GM19035 (cell line): ENCODE data around the gene CTRL.

Experiments
- ATAC-seq: cut with Tn5 transposase; IDR thresholded peaks from one replicate; pipeline ENCODE4 v1.9.1; 2021; ENCODE audit not compliant: unreplicated experiment

The CTRL gene

GRCh38 chr16:67963662-67964321 is 32.1 kb upstream of the CTRL start:
- no peak for ATAC-seq

- no peak for ATAC-seq
These were observed 31.6 kb upstream of the CTRL start for GRCh38 chr16:67963292-67963661.

GRCh38 chr16:67962135-67962534 is 30.5 kb upstream of the CTRL start:
- ATAC-seq, result no peak

GRCh38 chr16:67961551-67961957 is 29.9 kb upstream of the CTRL start:
- ATAC-seq, result no peak

- ATAC-seq, result no peak
These were observed 28.1 kb upstream of the CTRL start for GRCh38 chr16:67959536-67960329.

- no peak for ATAC-seq
These were observed 26.0 kb upstream of the CTRL start for GRCh38 chr16:67957622-67958021.

- ATAC-seq, result no peak
These were observed 22.9 kb upstream of the CTRL start for GRCh38 chr16:67954421-67955196.

- ATAC-seq, result no peak
These were observed 22.1 kb upstream of the CTRL start for GRCh38 chr16:67953641-67954375.

- no peak for ATAC-seq
These were observed 19.8 kb upstream of the CTRL start for GRCh38 chr16:67951485-67951884.

- ATAC-seq, result no peak
These were observed 18.7 kb upstream of the CTRL start for GRCh38 chr16:67950335-67950843.

- ATAC-seq, result no peak
These were observed 18.0 kb upstream of the CTRL start for GRCh38 chr16:67949645-67950044.

GRCh38 chr16:67948015-67948414 is 16.4 kb upstream of the CTRL start:
- ATAC-seq, result no peak

- no peak for ATAC-seq
These were observed 15.4 kb upstream of the CTRL start for GRCh38 chr16:67946966-67947558.

GRCh38 chr16:67946128-67946569 is 14.5 kb upstream of the CTRL start:
- no peak for ATAC-seq

GRCh38 chr16:67945392-67945933 is 13.8 kb upstream of the CTRL start:
- ATAC-seq, result no peak

- ATAC-seq, result no peak
These were observed 13.2 kb upstream of the CTRL start for GRCh38 chr16:67944690-67945391.

- ATAC-seq, result no peak
These were observed 12.2 kb upstream of the CTRL start, which contains the start of gene LCAT for GRCh38 chr16:67943619-67944504. TSS of gene LCAT (minus strand) at chr16:67944120. CDS start at chr16:67944101, 19 bp downstream.

GRCh38 chr16:67943256-67943618 is 11.6 kb upstream of the CTRL start:
- no peak for ATAC-seq
